ENCODE results near the gene GPR55.

- TF ChIP-seq CTCF (conservative IDR thresholded peaks at IDR 0.05; ENCODE audit: low read depth, low read length), result no peak
- TF ChIP-seq EZH2 (IDR thresholded peaks at IDR 0.05; ENCODE audit: low read length, unreplicated experiment), result no peak
Measured at GRCh38 chr2:230953845-230954244, 28.8 kb upstream of the GPR55 start.
